GM12878 (cell line): ENCODE results near the gene ADAM19. TPM values are rescaled to one million over a fixed set of nuclear protein-coding genes. Genes with fewer than 3 reads are reported as not detected.

Experiments used
- ATAC-seq: fragments of 200-7000 bp; cut with Tn5 transposase; 3 replicates; pipeline ENCODE4 v1.9.1; 2020; ENCODE audit warnings: mild to moderate bottlenecking, moderate library complexity
- BruUV-seq: library from RNA; stranded (reverse); fragments of 400-500 nt; replicated peaks from 2 replicates; lab custom pipeline; 2021; lab: Mats Ljungman, UMichigan
- CTCF ChIA-PET: fragments of 300-600 bp; sonication (Branson Sonifier 250); formaldehyde crosslinking; extraction: SDS; loops from one replicate; lab custom pipeline; 2021; ENCODE audit warnings: inconsistent platforms; lab: Yijun Ruan, JAX
- POLR2A ChIA-PET: fragments of 350-600 bp; formaldehyde crosslinking; extraction: SDS; loops from one replicate; lab custom pipeline; 2021; ENCODE audit warnings: inconsistent platforms; lab: Charles Lee
- RAD21 ChIA-PET: fragments of 300-600 bp; sonication (Branson Sonifier 250); formaldehyde crosslinking; loops from one replicate; lab custom pipeline; 2023; ENCODE audit warnings: antibody characterized with exemption; ENCODE audit not compliant: unreplicated experiment; lab: Charles Lee
- SMC1A ChIA-PET: fragments of 300-600 bp; sonication (Branson Sonifier 250); formaldehyde crosslinking; loops from one replicate; lab custom pipeline; 2023; ENCODE audit not compliant: unreplicated experiment, uncharacterized antibody; lab: Charles Lee
- DNase-seq: peaks from one replicate; pipeline ENCODE4 v3.0.0-alpha.2; 2011; ENCODE audit warnings: low read depth, low spot score
- FAIRE-seq: peaks from 3 replicates; lab custom pipeline; 2011; peaks lifted over from hg19 to GRCh38; lab: Jason Lieb, UNC
- H2AFZ ChIP-seq: 2 replicates; pipeline ENCODE4 v1.6.0; 2011; ENCODE audit warnings: low read depth, low read length, control low read depth; ENCODE audit not compliant: control insufficient read depth
- H3K27ac ChIP-seq: 2 replicates; pipeline ENCODE4 v1.5.1; 2011; ENCODE audit warnings: control low read depth; ENCODE audit not compliant: control insufficient read depth, insufficient read depth
- H3K27me3 ChIP-seq, 2 experiments: replicated peaks in 1 of 2; 2 replicates each; pipeline versions ENCODE4 v1.6.0 to v1.6.1; 2011; ENCODE audit warnings: low read length in 1 of 2; ENCODE audit not compliant: control insufficient read depth in 2 of 2, insufficient read depth in 2 of 2
- H3K36me3 ChIP-seq, 2 experiments: 2 replicates each; pipeline ENCODE4 v1.5.1; 2011; ENCODE audit warnings: low read length in 1 of 2; ENCODE audit not compliant: control insufficient read depth in 2 of 2, insufficient read depth in 2 of 2
- H3K4me1 ChIP-seq: 2 replicates; pipeline ENCODE4 v1.6.1; 2011; ENCODE audit warnings: mild to moderate bottlenecking, low read length, moderate library complexity, mixed read lengths; ENCODE audit not compliant: control insufficient read depth, insufficient read depth
- H3K4me2 ChIP-seq: 2 replicates; pipeline ENCODE4 v1.6.0; 2011; ENCODE audit warnings: control low read depth; ENCODE audit not compliant: control insufficient read depth, insufficient read depth
- H3K4me3 ChIP-seq: fragments of 200-600 bp; sonication (generic); 2 replicates; pipeline ENCODE4 v1.5.1; 2016
- H3K79me2 ChIP-seq: 2 replicates; pipeline ENCODE4 v1.6.0; 2011; ENCODE audit warnings: low read length; ENCODE audit not compliant: control insufficient read depth, insufficient read depth
- H3K9ac ChIP-seq: 2 replicates; pipeline ENCODE4 v1.8.0; 2011; ENCODE audit warnings: low read length, control low read depth, mixed read lengths; ENCODE audit not compliant: control insufficient read depth, insufficient read depth
- H3K9me3 ChIP-seq: replicated peaks from 3 replicates; pipeline ENCODE4 v1.5.1; 2011; ENCODE audit warnings: mild to moderate bottlenecking, low read length; ENCODE audit not compliant: control insufficient read depth, insufficient read depth
- H4K20me1 ChIP-seq: 2 replicates; pipeline ENCODE4 v1.6.0; 2011; ENCODE audit not compliant: control insufficient read depth, insufficient read depth
- CEBPZ ChIP-seq: fragments of 150-350 bp; IDR thresholded peaks from 2 replicates; pipeline ENCODE4 v1.6.1; 2016; ENCODE audit warnings: low read depth, low read length
- CHD4 ChIP-seq: fragments of 200-600 bp; sonication (generic); IDR thresholded peaks from 2 replicates; pipeline ENCODE4 v1.6.1; 2016; ENCODE audit warnings: mild to moderate bottlenecking
- EGR1 ChIP-seq, 2 experiments: IDR thresholded peaks; 1 replicate in 1 of 2; 2 replicates in 1 of 2; pipeline ENCODE4 v1.6.1; 2011 to 2012; ENCODE audit warnings: low read depth in 2 of 2, low read length in 2 of 2, borderline replicate concordance in 1 of 2, mild to moderate bottlenecking in 1 of 2, moderate library complexity in 1 of 2
- IKZF2 ChIP-seq, 2 experiments: fragments of 450-650 bp; IDR thresholded peaks; 2 replicates each; pipeline ENCODE4 v1.6.1; 2017; ENCODE audit warnings: mild to moderate bottlenecking in 2 of 2, moderate library complexity in 2 of 2
- MTA2 ChIP-seq: fragments of 450-650 bp; IDR thresholded peaks from 2 replicates; pipeline ENCODE4 v1.6.1; 2016; ENCODE audit warnings: low read depth, mild to moderate bottlenecking, moderate library complexity
- PBX3 ChIP-seq: IDR thresholded peaks from 2 replicates; pipeline ENCODE4 v1.6.1; 2011; ENCODE audit warnings: mild to moderate bottlenecking, low read depth, low read length, moderate library complexity; ENCODE audit not compliant: insufficient replicate concordance
- POLR2AphosphoS5 ChIP-seq: IDR thresholded peaks from 2 replicates; pipeline ENCODE4 v1.6.1; 2011; ENCODE audit warnings: mild to moderate bottlenecking, low read length, inconsistent platforms
- REST ChIP-seq: IDR thresholded peaks from 2 replicates; pipeline ENCODE4 v1.6.1; 2012; ENCODE audit warnings: mild to moderate bottlenecking, low read depth, low read length
- STAT3 ChIP-seq: IDR thresholded peaks from 2 replicates; pipeline ENCODE4 v1.6.1; 2011; ENCODE audit warnings: low read depth, low read length, improper control_type of control experiment
- TBL1XR1 ChIP-seq: IDR thresholded peaks from 2 replicates; pipeline ENCODE4 v1.6.1; 2012; ENCODE audit warnings: low read depth, low read length, improper control_type of control experiment
- ZBED1 ChIP-seq: IDR thresholded peaks from 2 replicates; pipeline ENCODE4 v1.6.1; 2016; ENCODE audit warnings: borderline replicate concordance
- ZNF207 ChIP-seq: fragments of 450-650 bp; IDR thresholded peaks from 2 replicates; pipeline ENCODE4 v1.6.1; 2014; ENCODE audit warnings: antibody characterized with exemption, mild to moderate bottlenecking, borderline replicate concordance
- ZNF24 ChIP-seq: fragments of 450-650 bp; IDR thresholded peaks from 2 replicates; pipeline ENCODE4 v1.6.1; 2017; ENCODE audit warnings: antibody characterized with exemption, mild to moderate bottlenecking
- ZNF622 ChIP-seq: fragments of 450-650 bp; IDR thresholded peaks from 2 replicates; pipeline ENCODE4 v1.6.1; 2017; ENCODE audit warnings: mild to moderate bottlenecking, inconsistent platforms
- ZZZ3 ChIP-seq: IDR thresholded peaks from 2 replicates; pipeline ENCODE4 v1.6.1; 2011; ENCODE audit warnings: low read depth; ENCODE audit not compliant: control insufficient read depth, insufficient read length
- WGBS: methylation state at CpG from one replicate; pipeline ENCODE4 v1.1.6; 2016; ENCODE audit warnings: low lambda C conversion rate; ENCODE audit not compliant: insufficient replicate concordance, insufficient coverage; ENCODE audit errors: missing lambda C conversion rate; 5-methylcytosine and 5-hydroxymethylcytosine counted together
- in situ Hi-C: fragments of 300-500 bp; cut with MboI; formaldehyde crosslinking; loops from 9 replicates; pipeline ENCODE4 v1.14.3; 2018; ENCODE audit warnings: mixed read lengths
- intact Hi-C: fragments of 100-400 bp; cut with micrococcal nuclease; formaldehyde crosslinking; loops from one replicate; pipeline ENCODE4 v1.14.2; 2022; ENCODE audit not compliant: unreplicated experiment
- polyA plus RNA-seq, 11 experiments: library from polyadenylated mRNA; depleted of rRNA in 4 of 11; unstranded in 6 of 11; stranded (reverse) in 5 of 11; fragments of >200 nt; fragmentation: Nextera tagmentation in 4 of 11; fragmentation: Illumina TruSeq in 1 of 11; extraction: Ambion mirVana in 4 of 11; extraction: Trizol in 1 of 11; gene quantifications; 1 replicate in 1 of 11; 2 replicates in 10 of 11; pipeline versions ENCODE4 v1.2.1 to v1.2.3, GENCODE V29; 2011 to 2016; ENCODE audit warnings: inconsistent platforms in 2 of 11, missing spikeins in 2 of 11, low read depth in 1 of 11
- total RNA-seq, 4 experiments: library from RNA; depleted of rRNA in 3 of 4; stranded (reverse); fragments of >200 nt in 3 of 4; fragmentation: Illumina TruSeq in 1 of 4; extraction: Trizol in 1 of 4; gene quantifications; 2 replicates each; pipeline versions ENCODE4 v1.2.1 to v1.2.3, GENCODE V29; 2013 to 2021

The ADAM19 gene
- total and polyA plus RNA-seq, 10 of the 15 experiments (the other 5 are each of a cell fraction or from before 2014, with no cell fraction given), result 16.0 to 92.8 (median 44.7) TPM

GRCh38 chr5:157519579-157520253 lies 55.9 kb downstream of the ADAM19 start:
- 41% methylated on average over 9 of the region's 9 CpGs for WGBS
- Histone ChIP-seq H3K79me2 (no peaks in the 10 kb centered on the region), H3K36me3 (peaks cover 13 to 23% of the 10 kb centered on the region in 2 experiments), H3K27ac (peak overlapping the region; percentile 84), H3K4me2 (peak overlapping the region; percentile 67), H3K9ac (peak overlapping the region; percentile 28; the same call in 1 of the 2 replicates), H3K4me1 (peaks cover 29% of the 10 kb centered on the region), H4K20me1 (no peaks in the 10 kb centered on the region), H3K4me3 (peak overlapping the region; percentile 20; the same call in 1 of the 2 replicates), H3K27me3 (no peaks in the 10 kb centered on the region), H2AFZ (no peak overlapping the region), H3K9me3 (no peaks in the 10 kb centered on the region; the same call in 2 of the 3 replicates)
- ChIA-PET CTCF (interaction anchor here (0.7 to 2.4 kb wide), 13 partner anchors 18 to 266 kb away, joined by 3 to 27 read pairs (median 3); partner anchors contain the start of gene LSM11), RAD21 (interaction anchor here (0.6 to 3.2 kb wide), 21 partner anchors 13 to 341 kb away, joined by 3 to 35 read pairs (median 4); partner anchors contain the start of gene NIPAL4), SMC1A (interaction anchor here (0.7 to 5.3 kb wide), 25 partner anchors 8 to 293 kb away, joined by 3 to 46 read pairs (median 5); no protein-coding TSS in a partner anchor), POLR2A (interaction anchor here (0.8 to 1.7 kb wide), 14 partner anchors 10 to 223 kb away, joined by 3 to 11 read pairs (median 4); partner anchors contain the start of gene LSM11)
- DNase-seq (peak; percentile 71), ATAC-seq (peak; percentile 87), FAIRE-seq (peak; percentile 68)
- BruUV-seq, result no TSS peak
- intact Hi-C loops, result loop anchor here (1.0 to 2.0 kb wide), 5 partner anchors 17 to 84 kb away; no protein-coding TSS in a partner anchor
- in situ Hi-C loops, result no loop called here
- no peak for TF ChIP-seq ZNF622
- peak; percentile 33; the same call in 1 of the 2 replicates for TF ChIP-seq TBL1XR1
- no peak for TF ChIP-seq PBX3
- no peak for TF ChIP-seq ZBED1
- peak; percentile 53; the same call in 1 of the 2 replicates for TF ChIP-seq POLR2AphosphoS5
- TF ChIP-seq STAT3, result peak; percentile 81; the same call in 1 of the 2 replicates
- TF ChIP-seq MTA2, result peak; percentile 94
- no peak for TF ChIP-seq ZZZ3
- TF ChIP-seq ZNF24, result 0 out of 2 replicates have a peak, but pooled peaks have one; percentile 9
- TF ChIP-seq CHD4, result no peak
- TF ChIP-seq ZNF207, result no peak
- no peak for TF ChIP-seq CEBPZ
- TF ChIP-seq REST, result no peak
- TF ChIP-seq EGR1 (IDR thresholded peaks at IDR 0.05; ENCODE audit: borderline replicate concordance in 1 of 2, low read depth in 2 of 2, low read length in 2 of 2), result peak in 1 of 2 experiments; percentile 55; a peak in 1 of 3 replicates
- TF ChIP-seq IKZF2 (IDR thresholded peaks at IDR 0.05), result peak in 1 of 2 experiments; percentile 57; a peak in 2 of 4 replicates
